Stomach (tissue), 19 donors: ENCODE data around the gene TSHR. TPM values are rescaled to one million over a fixed set of nuclear protein-coding genes. Genes with fewer than 3 reads are reported as not detected.
"Not testable (repeated sequence)": the region's sequence is repeated elsewhere in the genome, so short reads cannot be mapped to it uniquely, and the experiment has no call there.

Experiments used
- DNase-seq, 2 donors: peaks; one replicate each; pipeline versions ENCODE4 v3.0.0 to v3.0.0-alpha.2; 2013 to 2019
- H3K27ac ChIP-seq, 5 donors: fragments of 200-600 bp in 4 of 5; sonication (generic) in 4 of 5; one replicate each; pipeline ENCODE4 v1.5.1; 2013 to 2019; ENCODE audit warnings: mild to moderate bottlenecking in 1 of 5, moderate library complexity in 1 of 5
- H3K27me3 ChIP-seq, 3 donors: fragments of 200-600 bp; sonication (generic); one replicate each; pipeline ENCODE4 v1.5.1; 2017 to 2019; ENCODE audit warnings: mixed run types in 1 of 3
- H3K36me3 ChIP-seq, 4 donors: fragments of 200-600 bp; sonication (generic); 1 replicate in 3 of 4; 2 replicates in 1 of 4; pipeline ENCODE4 v1.5.1; 2016 to 2019
- H3K4me1 ChIP-seq, 4 donors: fragments of 200-600 bp; sonication (generic); one replicate each; pipeline ENCODE4 v1.5.1; 2016 to 2019
- H3K4me3 ChIP-seq, 4 donors: fragments of 200-600 bp; sonication (generic) in 3 of 4; one replicate each; pipeline ENCODE4 v1.5.1; 2016 to 2019; ENCODE audit warnings: mild to moderate bottlenecking in 1 of 4
- H3K9me3 ChIP-seq, 4 donors: fragments of 200-600 bp; sonication (generic); one replicate each; pipeline ENCODE4 v1.5.1; 2016 to 2019
- CTCF ChIP-seq, 7 experiments: fragments of 450-650 bp in 4 of 7; fragments of 200-600 bp in 3 of 7; sonication (generic) in 3 of 7; IDR thresholded peaks; one replicate each; pipeline ENCODE4 v1.5.1; 2016 to 2019; ENCODE audit warnings: antibody characterized with exemption in 7 of 7, control low read depth in 2 of 7, mild to moderate bottlenecking in 1 of 7
- EP300 ChIP-seq: sonication (generic); formaldehyde crosslinking; IDR thresholded peaks from one replicate; pipeline ENCODE4 v1.6.1; 2017; ENCODE audit warnings: antibody characterized with exemption
- POLR2A ChIP-seq, 4 donors: fragments of 450-650 bp; IDR thresholded peaks; one replicate each; pipeline ENCODE4 v1.6.1; 2016; ENCODE audit warnings: antibody characterized with exemption in 4 of 4, control low read depth in 2 of 4, mild to moderate bottlenecking in 1 of 4, moderate library complexity in 1 of 4
- POLR2AphosphoS5 ChIP-seq, 3 donors: sonication (generic); formaldehyde crosslinking; IDR thresholded peaks; one replicate each; pipeline ENCODE4 v1.6.1; 2016; ENCODE audit warnings: antibody characterized with exemption in 3 of 3
- WGBS, 5 donors: extraction: QIAGEN DNeasy Blood & Tissue Kit in 3 of 5; methylation state at CpG; one replicate each; pipeline versions ENCODE4 v1.1.5 to v1.1.7; 2013 to 2018; 5-methylcytosine and 5-hydroxymethylcytosine counted together
- intact Hi-C: fragments of 100-400 bp; cut with DNase I; formaldehyde crosslinking; loops from one replicate; pipeline ENCODE4 v1.15.1; 2023; ENCODE audit warnings: low total_unique reads
- long read RNA-seq, 10 donors: transcript quantifications; one replicate each; lab custom pipeline, GENCODE V29; 2026
- polyA plus RNA-seq, 3 donors: library from polyadenylated mRNA; stranded (reverse); fragments of 200-250 nt; gene quantifications; one replicate each; pipeline ENCODE4 v1.2.3, GENCODE V29; 2013
- total RNA-seq, 5 donors: library from RNA; depleted of rRNA; stranded (reverse); fragments of >200 nt; gene quantifications; one replicate each; pipeline versions ENCODE4 v1.1.0 to v1.2.3, GENCODE V29; 2014 to 2016
- donor health status: healthy with polysubstance abuse.
- donor health status: Bipolar disorder and iron deficiency.
- donor health status: healthy.

The TSHR gene
- total RNA-seq (under 1 TPM in 2 of 5 donors, not detected in 3; 0.18 to 0.45 TPM), polyA plus RNA-seq (under 1 TPM in 1 of 3 donors, not detected in 2; 0.46 TPM)
- long read RNA-seq, donor 1, partial matches to known transcripts, result 57 of 57 reads
- long read RNA-seq, donor 1, other reads (novel, unspliced or antisense), result 0 of 57 reads
- long read RNA-seq, donor 2, result 0 reads
- long read RNA-seq, donor 3, result 0 reads
- long read RNA-seq, donor 4, result 0 reads
- long read RNA-seq, donor 5, result 0 reads
- long read RNA-seq, donor 6, result 0 reads
- long read RNA-seq, donor 7, result 0 reads
- long read RNA-seq, donor 8, result 0 reads
- long read RNA-seq, donor 9, result 0 reads
- long read RNA-seq, donor 10, result 0 reads

- H3K4me3 ChIP-seq, result peak within 1 kb of the TSS; percentile 48 to 64 (median 50)
- peaks cover 8 to 13% (median 10%) of the 10 kb centered on the region in 4 donors for H3K4me1 ChIP-seq
- H3K9me3 ChIP-seq, result no peaks in the 10 kb centered on the region
- DNase-seq, result peak in 1 of 2 donors; percentile 28
- peaks cover 0 to 20% (median 9%) of the 10 kb centered on the region in 3 donors for H3K27me3 ChIP-seq
- TF ChIP-seq POLR2A (IDR thresholded peaks at IDR 0.05) (no peak), POLR2AphosphoS5 (IDR thresholded peaks at IDR 0.05) (no peak), CTCF (IDR thresholded peaks at IDR 0.05) (no peak), EP300 (no peak)
- WGBS, 5 donors, result 17 to 31% (median 20%) methylated on average over 19 to 21 of the region's 21 CpGs
- H3K27ac ChIP-seq, result peak within 1 kb of the TSS in 1 of 5 donors; percentile 13
- intact Hi-C loops, result loop anchor here (2.0 kb wide), 1 partner anchor 31 kb away; no protein-coding TSS in a partner anchor
- no peaks in the 10 kb centered on the region for H3K36me3 ChIP-seq
Observed at GRCh38 chr14:80955416-80955941, at the start of gene TSHR. Gene TSHR (plus strand): TSS chr14:80955621. CDS start chr14:80955681, 60 bp downstream.

GRCh38 chr14:80906336-80906735 is 49.1 kb upstream of the TSHR start:
- 0 to 51% (median 46%) methylated on average over 1 of the region's 1 CpG for WGBS, 5 donors
- Histone ChIP-seq H3K9me3 (no peaks in the 10 kb centered on the region), H3K36me3 (peaks cover 0 to 21% (median 11%) of the 10 kb centered on the region in 4 donors), H3K4me1 (no peaks in the 10 kb centered on the region), H3K27ac (no peak overlapping the region), H3K27me3 (no peaks in the 10 kb centered on the region), H3K4me3 (no peak overlapping the region)
- TF ChIP-seq POLR2AphosphoS5 (IDR thresholded peaks at IDR 0.05) (no peak), POLR2A (IDR thresholded peaks at IDR 0.05) (no peak), EP300 (no peak), CTCF (IDR thresholded peaks at IDR 0.05) (no peak)
- no peak for DNase-seq
- intact Hi-C loops, result no loop called here

- TF ChIP-seq POLR2AphosphoS5 (IDR thresholded peaks at IDR 0.05) (no peak), EP300 (no peak), CTCF (IDR thresholded peaks at IDR 0.05) (no peak), POLR2A (IDR thresholded peaks at IDR 0.05) (no peak)
- Histone ChIP-seq H3K4me1 (no peaks in the 10 kb centered on the region), H3K27ac (no peak overlapping the region), H3K27me3 (no peaks in the 10 kb centered on the region), H3K36me3 (peaks cover 0 to 21% (median 11%) of the 10 kb centered on the region in 4 donors), H3K4me3 (no peak overlapping the region), H3K9me3 (no peaks in the 10 kb centered on the region)
- no peak for DNase-seq
- WGBS, 5 donors, result 87 to 98% (median 92%) methylated on average over 4 of the region's 4 CpGs
- intact Hi-C loops, result no loop called here
Observed at GRCh38 chr14:80906946-80907345, 48.5 kb upstream of the TSHR start.

GRCh38 chr14:80912013-80912412 is 43.4 kb upstream of the TSHR start:
- peaks cover 4 to 32% (median 27%) of the 10 kb centered on the region in 4 donors for H3K36me3 ChIP-seq
- WGBS, 5 donors, result 93 to 98% (median 96%) methylated on average over 11 of the region's 11 CpGs
- intact Hi-C loops, H3K9me3 ChIP-seq, H3K4me1 ChIP-seq, H3K27me3 ChIP-seq, DNase-seq, H3K27ac ChIP-seq, H3K4me3 ChIP-seq: not testable (repeated sequence)

- Histone ChIP-seq H3K27me3 (no peaks in the 10 kb centered on the region), H3K4me1 (no peaks in the 10 kb centered on the region), H3K9me3 (no peaks in the 10 kb centered on the region), H3K4me3 (no peak overlapping the region), H3K36me3 (peaks cover 0 to 18% (median 17%) of the 10 kb centered on the region in 4 donors), H3K27ac (no peak overlapping the region)
- DNase-seq, result no peak
- 90 to 94% (median 94%) methylated on average over 3 of the region's 3 CpGs for WGBS, 5 donors
- TF ChIP-seq POLR2A (IDR thresholded peaks at IDR 0.05), result no peak
- TF ChIP-seq POLR2AphosphoS5 (IDR thresholded peaks at IDR 0.05), result no peak
- TF ChIP-seq EP300, result no peak
- no peak for TF ChIP-seq CTCF (IDR thresholded peaks at IDR 0.05)
- intact Hi-C loops, result no loop called here
Observed at GRCh38 chr14:80919622-80920021, 35.8 kb upstream of the TSHR start.
